K562 (cell line): Measurements from ENCODE around the gene PHYH. TPM values are rescaled to one million over a fixed set of nuclear protein-coding genes. Genes with fewer than 3 reads are reported as not detected.

ENCODE experiments used
- ATAC-seq: fragments of 200-7000 bp; cut with Tn5 transposase; 3 replicates; pipeline ENCODE4 v1.9.1; 2020; ENCODE audit warnings: moderate library complexity
- BruUV-seq: library from RNA; stranded (reverse); fragments of 400-500 nt; replicated peaks from 2 replicates; lab custom pipeline; 2021; lab: Mats Ljungman, UMichigan
- CTCF ChIA-PET: fragments of 300-600 bp; formaldehyde crosslinking; extraction: SDS; loops from one replicate; lab custom pipeline; 2021; ENCODE audit warnings: low intra/inter-chr PET ratio; lab: Yijun Ruan, JAX
- POLR2A ChIA-PET: fragments of 300-600, 350-650 bp; sonication (Branson Sonifier 250); formaldehyde crosslinking; extraction: SDS; loops from one replicate; lab custom pipeline; 2021; ENCODE audit warnings: antibody characterized with exemption, inconsistent platforms; lab: Yijun Ruan, JAX
- DNase-seq, 4 experiments: peaks; one replicate each; pipeline versions ENCODE4 v3.0.0 to v3.0.0-alpha.2; 2011 to 2018; ENCODE audit warnings: low spot score in 3 of 4, mixed read lengths in 3 of 4; ENCODE audit errors: extremely low read depth in 1 of 4
- FAIRE-seq: peaks from 2 replicates; lab custom pipeline; 2011; peaks lifted over from hg19 to GRCh38; lab: Jason Lieb, UNC
- H2AFZ ChIP-seq: 2 replicates; pipeline ENCODE4 v1.6.0; 2011; ENCODE audit warnings: low read depth, low read length, control low read depth, inconsistent platforms
- H3K27ac ChIP-seq: fragments of 200-600 bp; 3 replicates; pipeline ENCODE4 v1.8.0; 2011; ENCODE audit warnings: low read depth, mild to moderate bottlenecking, control low read depth, inconsistent platforms, low read length, moderate library complexity, mixed read lengths; ENCODE audit errors: extremely low read depth
- H3K27me3 ChIP-seq, 2 experiments: fragments of 300-600 bp in 1 of 2; 2 replicates in 1 of 2; 3 replicates in 1 of 2; pipeline versions ENCODE4 v1.6.0 to v1.8.0; 2011; ENCODE audit warnings: inconsistent platforms in 2 of 2, low read length in 2 of 2, mild to moderate bottlenecking in 1 of 2, mixed read lengths in 1 of 2, moderate library complexity in 1 of 2; ENCODE audit not compliant: control insufficient read depth in 2 of 2, insufficient read depth in 2 of 2
- H3K36me3 ChIP-seq: fragments of 300-600 bp; 3 replicates; pipeline ENCODE4 v1.8.0; 2011; ENCODE audit warnings: mild to moderate bottlenecking, low read length, inconsistent platforms; ENCODE audit not compliant: control insufficient read depth, insufficient read depth
- H3K4me1 ChIP-seq, 2 experiments: fragments of 200-600 bp in 1 of 2; replicated peaks in 1 of 2; 2 replicates in 1 of 2; 3 replicates in 1 of 2; pipeline versions ENCODE4 v1.5.1 to v1.8.0; 2011; ENCODE audit warnings: inconsistent platforms in 2 of 2, low read length in 2 of 2, mild to moderate bottlenecking in 1 of 2, mixed read lengths in 1 of 2, moderate library complexity in 1 of 2; ENCODE audit not compliant: control insufficient read depth in 2 of 2, insufficient read depth in 2 of 2
- H3K4me2 ChIP-seq: 2 replicates; pipeline ENCODE4 v1.6.1; 2011; ENCODE audit warnings: low read length, control low read depth, inconsistent platforms, mixed read lengths; ENCODE audit not compliant: insufficient read depth
- H3K4me3 ChIP-seq: fragments of 200-600 bp; sonication (generic), shearing (Covaris generic); 2 replicates; pipeline ENCODE4 v1.5.1; 2016; ENCODE audit warnings: control low read depth, inconsistent platforms
- H3K79me2 ChIP-seq: fragments of 200-600 bp; 3 replicates; pipeline ENCODE4 v1.8.0; 2011; ENCODE audit warnings: low read length, inconsistent platforms; ENCODE audit not compliant: control insufficient read depth, insufficient read depth
- H3K9ac ChIP-seq, 2 experiments: 2 replicates each; pipeline versions ENCODE4 v1.6.0 to v1.6.1; 2011; ENCODE audit warnings: low read depth in 2 of 2, low read length in 2 of 2, control low read depth in 1 of 2, inconsistent platforms in 1 of 2, mild to moderate bottlenecking in 1 of 2, mixed read lengths in 1 of 2; ENCODE audit not compliant: insufficient read depth in 1 of 2
- H3K9me1 ChIP-seq: one replicate; pipeline ENCODE4 v1.6.0; 2011; ENCODE audit warnings: inconsistent platforms, mild to moderate bottlenecking, low read length, moderate library complexity; ENCODE audit not compliant: control insufficient read depth, insufficient read depth
- H3K9me3 ChIP-seq: replicated peaks from 2 replicates; pipeline ENCODE4 v1.5.1; 2011; ENCODE audit warnings: low read depth, low read length, inconsistent platforms; ENCODE audit not compliant: control insufficient read depth, insufficient read depth
- H4K20me1 ChIP-seq: replicated peaks from 2 replicates; pipeline ENCODE4 v1.6.1; 2011; ENCODE audit warnings: low read length, inconsistent platforms, mixed read lengths; ENCODE audit not compliant: control insufficient read depth, insufficient read depth
- ARNT ChIP-seq, 2 experiments: fragments of 450-650 bp; IDR thresholded peaks; 2 replicates each; pipeline ENCODE4 v1.6.1; 2016; ENCODE audit warnings: mild to moderate bottlenecking in 1 of 2
- ESRRA ChIP-seq: fragments of 450-650 bp; IDR thresholded peaks from 2 replicates; pipeline ENCODE4 v1.6.1; 2014; ENCODE audit warnings: low read depth, mild to moderate bottlenecking, moderate library complexity, borderline replicate concordance
- FOXA1 ChIP-seq: fragments of 450-650 bp; IDR thresholded peaks from 2 replicates; pipeline ENCODE4 v1.6.1; 2016; ENCODE audit warnings: mild to moderate bottlenecking, borderline replicate concordance
- FOXP1 ChIP-seq: sonication (generic); formaldehyde crosslinking; IDR thresholded peaks from 2 replicates; pipeline ENCODE4 v1.8.0; 2022; ENCODE audit warnings: mild to moderate bottlenecking, missing genetic modification reagents
- MAFG ChIP-seq: fragments of 450-650 bp; conservative IDR thresholded peaks from 2 replicates; pipeline ENCODE4 v1.6.1; 2016; ENCODE audit warnings: missing genetic modification characterization, missing compliant biosample characterization
- SREBF1 ChIP-seq: fragments of 150-350 bp; IDR thresholded peaks from 2 replicates; pipeline ENCODE4 v1.6.1; 2014; ENCODE audit warnings: antibody characterized with exemption, low read depth, low read length, borderline replicate concordance
- WGBS: fragments of 100-300 bp; shearing (Covaris generic); methylation state at CpG from one replicate; pipeline ENCODE4 v1.1.6; 2016; ENCODE audit warnings: low coverage, mixed read lengths; ENCODE audit not compliant: insufficient coverage; ENCODE audit errors: missing lambda C conversion rate; 5-methylcytosine and 5-hydroxymethylcytosine counted together
- in situ Hi-C: fragments of 300-500 bp; cut with MboI; formaldehyde crosslinking; loops from 4 replicates; pipeline ENCODE4 v1.15.0; 2018; ENCODE audit warnings: inconsistent platforms, mixed read lengths
- intact Hi-C: fragments of 100-400 bp; cut with micrococcal nuclease; formaldehyde crosslinking; loops from 2 replicates; pipeline ENCODE4 v1.14.2; 2022
- polyA plus RNA-seq, 8 experiments: library from polyadenylated mRNA; depleted of rRNA in 4 of 8; stranded (reverse) in 5 of 8; unstranded in 3 of 8; fragments of >200 nt; fragmentation: Nextera tagmentation in 2 of 8; fragmentation: Illumina TruSeq in 1 of 8; extraction: Ambion mirVana in 2 of 8; extraction: Trizol in 1 of 8; gene quantifications; 2 replicates each; pipeline versions ENCODE4 v1.2.1 to v1.2.3, GENCODE V29; 2011 to 2014; ENCODE audit warnings: inconsistent platforms in 1 of 8, missing spikeins in 1 of 8
- total RNA-seq, 7 experiments: library from RNA; depleted of rRNA in 6 of 7; stranded (reverse); fragments of >200 nt in 6 of 7; fragmentation: Illumina TruSeq in 2 of 7; extraction: Trizol in 2 of 7; gene quantifications; 2 replicates each; pipeline versions ENCODE4 v1.2.1 to v1.2.3, GENCODE V29; 2011 to 2021; ENCODE audit warnings: low replicate concordance in 1 of 7
- TF ChIP-seq, protein P1 (sequence below), 3 experiments: IDR thresholded peaks in 2 of 3; conservative IDR thresholded peaks in 1 of 3; 2 replicates each; pipeline ENCODE4 v1.5.1; 2011 to 2012; ENCODE audit warnings: low read length in 3 of 3, mild to moderate bottlenecking in 3 of 3, control low read depth in 2 of 3, improper control_type of control experiment in 1 of 3, inconsistent platforms in 1 of 3, low read depth in 1 of 3, mixed read lengths in 1 of 3, moderate library complexity in 1 of 3; ENCODE audit not compliant: insufficient read depth in 2 of 3
- TF ChIP-seq, protein P2 (sequence below): fragments of 450-650 bp; formaldehyde crosslinking; IDR thresholded peaks from 2 replicates; pipeline ENCODE4 v1.4.0; 2022; ENCODE audit warnings: missing genetic modification characterization
- TF ChIP-seq, protein P3 (sequence below): fragments of 250-450 bp; sonication (Bioruptor Pico); IDR thresholded peaks from 2 replicates; pipeline ENCODE4 v1.5.0; 2021

The PHYH gene
- total and polyA plus RNA-seq, 9 of the 15 experiments (the other 6 are each of a cell fraction or from before 2014, with no cell fraction given), result 3.8 to 6.9 (median 5.7) TPM

DNA sequence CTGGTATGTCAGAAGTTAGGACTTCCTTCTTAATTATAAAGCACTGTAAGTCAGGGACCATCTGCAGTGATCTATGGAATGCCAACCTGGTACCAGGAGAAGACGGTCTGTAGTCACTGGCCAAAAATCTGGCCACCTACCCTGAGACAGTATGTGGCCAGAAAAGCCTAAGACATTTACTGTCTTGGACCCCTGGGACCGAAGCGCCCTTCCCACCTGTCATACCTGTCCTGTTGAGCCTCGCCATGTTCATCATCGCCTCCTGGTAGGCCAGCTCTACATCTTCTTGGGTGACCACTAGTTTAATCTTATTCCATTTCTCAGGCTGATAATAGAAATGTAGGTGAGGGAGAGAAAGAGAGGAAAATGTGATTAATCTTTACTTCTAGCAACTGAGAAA is 28.3 kb upstream of the PHYH start (continued):
- TF ChIP-seq, protein P1, sequence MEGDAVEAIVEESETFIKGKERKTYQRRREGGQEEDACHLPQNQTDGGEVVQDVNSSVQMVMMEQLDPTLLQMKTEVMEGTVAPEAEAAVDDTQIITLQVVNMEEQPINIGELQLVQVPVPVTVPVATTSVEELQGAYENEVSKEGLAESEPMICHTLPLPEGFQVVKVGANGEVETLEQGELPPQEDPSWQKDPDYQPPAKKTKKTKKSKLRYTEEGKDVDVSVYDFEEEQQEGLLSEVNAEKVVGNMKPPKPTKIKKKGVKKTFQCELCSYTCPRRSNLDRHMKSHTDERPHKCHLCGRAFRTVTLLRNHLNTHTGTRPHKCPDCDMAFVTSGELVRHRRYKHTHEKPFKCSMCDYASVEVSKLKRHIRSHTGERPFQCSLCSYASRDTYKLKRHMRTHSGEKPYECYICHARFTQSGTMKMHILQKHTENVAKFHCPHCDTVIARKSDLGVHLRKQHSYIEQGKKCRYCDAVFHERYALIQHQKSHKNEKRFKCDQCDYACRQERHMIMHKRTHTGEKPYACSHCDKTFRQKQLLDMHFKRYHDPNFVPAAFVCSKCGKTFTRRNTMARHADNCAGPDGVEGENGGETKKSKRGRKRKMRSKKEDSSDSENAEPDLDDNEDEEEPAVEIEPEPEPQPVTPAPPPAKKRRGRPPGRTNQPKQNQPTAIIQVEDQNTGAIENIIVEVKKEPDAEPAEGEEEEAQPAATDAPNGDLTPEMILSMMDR (IDR thresholded peaks at IDR 0.05 in 2 of 3, conservative IDR thresholded peaks at IDR 0.05 in 1 of 3; ENCODE audit: insufficient read depth in 2 of 3, low read depth in 1 of 3, low read length in 3 of 3), result no peak
- no peak for TF ChIP-seq FOXA1
- no peak for TF ChIP-seq MAFG (tag)
- no peak for TF ChIP-seq ARNT (IDR thresholded peaks at IDR 0.05)
- TF ChIP-seq ESRRA, result no peak
- no peak for TF ChIP-seq FOXP1

DNA sequence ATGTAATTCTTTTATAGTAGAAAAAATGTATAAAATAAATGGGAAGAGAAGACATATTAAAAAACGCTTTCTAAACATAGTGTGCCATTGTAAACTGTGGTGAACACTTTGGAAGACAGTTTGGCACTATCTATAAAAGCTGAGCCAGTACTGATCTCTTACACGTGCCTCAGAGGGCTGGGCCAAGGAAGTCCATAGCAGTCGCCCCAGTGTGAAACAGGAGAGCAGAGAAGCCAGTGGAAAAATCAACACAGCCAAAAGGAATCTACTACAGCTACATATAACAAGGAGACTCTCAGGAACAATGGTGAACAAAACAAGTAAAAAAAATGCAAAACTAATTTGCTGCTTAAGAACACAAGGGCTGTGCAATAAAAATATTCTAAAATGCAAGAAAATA is 27.7 kb upstream of the PHYH start:
- 38% methylated on average over 3 of the region's 3 CpGs for WGBS
- FAIRE-seq, result no peak

More for the DNA sequence above, 27.7 kb upstream of the PHYH start:
- in situ Hi-C loops, result no loop called here
- DNase-seq (no peak), ATAC-seq (no peak)
- Histone ChIP-seq H3K9me1 (no peaks in the 10 kb centered on the region), H4K20me1 (no peaks in the 10 kb centered on the region), H2AFZ (no peak overlapping the region), H3K36me3 (peaks cover 78% of the 10 kb centered on the region; the same call in 2 of the 3 replicates), H3K4me3 (no peak overlapping the region), H3K4me2 (no peak overlapping the region), H3K27me3 (no peaks in the 10 kb centered on the region), H3K4me1 (no peaks in the 10 kb centered on the region; a peak in 1 of 5 replicates), H3K79me2 (no peaks in the 10 kb centered on the region), H3K9ac (no peak overlapping the region), H3K9me3 (no peaks in the 10 kb centered on the region), H3K27ac (no peak overlapping the region)
- BruUV-seq, result no TSS peak
- ChIA-PET CTCF (no interaction called here), POLR2A (interaction anchor here (1.3 kb wide), 1 partner anchor 29 kb away, joined by 3 read pairs; no protein-coding TSS in a partner anchor)
- no peak for TF ChIP-seq SREBF1
- TF ChIP-seq, protein P2, sequence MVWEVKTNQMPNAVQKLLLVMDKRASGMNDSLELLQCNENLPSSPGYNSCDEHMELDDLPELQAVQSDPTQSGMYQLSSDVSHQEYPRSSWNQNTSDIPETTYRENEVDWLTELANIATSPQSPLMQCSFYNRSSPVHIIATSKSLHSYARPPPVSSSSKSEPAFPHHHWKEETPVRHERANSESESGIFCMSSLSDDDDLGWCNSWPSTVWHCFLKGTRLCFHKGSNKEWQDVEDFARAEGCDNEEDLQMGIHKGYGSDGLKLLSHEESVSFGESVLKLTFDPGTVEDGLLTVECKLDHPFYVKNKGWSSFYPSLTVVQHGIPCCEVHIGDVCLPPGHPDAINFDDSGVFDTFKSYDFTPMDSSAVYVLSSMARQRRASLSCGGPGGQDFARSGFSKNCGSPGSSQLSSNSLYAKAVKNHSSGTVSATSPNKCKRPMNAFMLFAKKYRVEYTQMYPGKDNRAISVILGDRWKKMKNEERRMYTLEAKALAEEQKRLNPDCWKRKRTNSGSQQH (CRISPR knock-in tag), result no peak
- TF ChIP-seq, protein P3, sequence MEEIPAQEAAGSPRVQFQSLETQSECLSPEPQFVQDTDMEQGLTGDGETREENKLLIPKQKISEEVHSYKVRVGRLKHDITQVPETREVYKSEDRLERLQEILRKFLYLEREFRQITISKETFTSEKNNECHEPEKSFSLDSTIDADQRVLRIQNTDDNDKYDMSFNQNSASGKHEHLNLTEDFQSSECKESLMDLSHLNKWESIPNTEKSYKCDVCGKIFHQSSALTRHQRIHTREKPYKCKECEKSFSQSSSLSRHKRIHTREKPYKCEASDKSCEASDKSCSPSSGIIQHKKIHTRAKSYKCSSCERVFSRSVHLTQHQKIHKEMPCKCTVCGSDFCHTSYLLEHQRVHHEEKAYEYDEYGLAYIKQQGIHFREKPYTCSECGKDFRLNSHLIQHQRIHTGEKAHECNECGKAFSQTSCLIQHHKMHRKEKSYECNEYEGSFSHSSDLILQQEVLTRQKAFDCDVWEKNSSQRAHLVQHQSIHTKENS (CRISPR knock-in tag), result no peak
- intact Hi-C loops, result no loop called here
